22Rv1 (cell line): ENCODE results near the gene LATS1.
"Not testable (repeated sequence)": the region's sequence is repeated elsewhere in the genome, so short reads cannot be mapped to it uniquely, and the experiment has no call there.

Experiments used
- CTCF ChIP-seq: fragments of 450-650 bp; IDR thresholded peaks from 2 replicates; pipeline ENCODE4 v1.5.1; 2017; ENCODE audit warnings: mild to moderate bottlenecking
- ZFX ChIP-seq: fragments of 450-650 bp; IDR thresholded peaks from 2 replicates; pipeline ENCODE4 v1.6.1; 2017; ENCODE audit warnings: antibody characterized with exemption, borderline replicate concordance

- not testable (repeated sequence) for TF ChIP-seq CTCF, ZFX
Observed at GRCh38 chr6:149749082-149749593, 31.2 kb upstream of the LATS1 start.
